Measurements from ENCODE around the gene TADA2A.

The TADA2A gene

DNA sequence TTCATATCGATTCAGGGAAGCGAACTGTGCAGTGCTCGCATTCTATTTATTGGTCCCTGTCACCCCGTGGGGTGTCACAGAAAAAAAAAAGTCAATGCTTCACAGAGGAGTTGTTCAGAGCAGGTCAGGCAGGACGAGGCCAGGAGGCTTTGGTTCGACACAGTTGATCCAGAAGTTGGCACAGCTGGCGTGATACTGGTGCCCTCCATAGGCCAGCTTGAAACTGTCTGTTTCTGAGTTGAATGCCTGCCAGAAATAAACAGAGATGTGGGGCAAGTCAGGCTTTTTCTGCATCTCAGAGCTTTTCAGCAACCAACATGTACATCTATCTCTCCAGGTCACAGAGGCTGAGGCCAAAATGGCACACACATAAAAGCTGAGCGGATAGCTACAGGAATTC, 112.1 kb downstream of the TADA2A start:
- no peak overlapping the region for H3K4me3 ChIP-seq (ENCODE audit: low read depth in 1 of 2, low read length in 2 of 2)
- H3K27ac ChIP-seq (ENCODE audit: low read length), result no peak overlapping the region
- H3K27me3 ChIP-seq (ENCODE audit: low read depth, low read length), result no peaks in the 10 kb centered on the region
- peaks cover 51 to 57% of the 10 kb centered on the region in 2 donors for H3K36me3 ChIP-seq (ENCODE audit: control insufficient read depth in 1 of 2, insufficient read depth in 2 of 2, low read length in 2 of 2)
- H3K4me1 ChIP-seq (ENCODE audit: control insufficient read depth in 1 of 2, insufficient read depth in 2 of 2, low read length in 2 of 2), result peaks cover 0 to 8% of the 10 kb centered on the region in 2 donors
- no peaks in the 10 kb centered on the region for H3K9me3 ChIP-seq (ENCODE audit: control insufficient read depth in 1 of 2, low read length in 2 of 2)

DNA sequence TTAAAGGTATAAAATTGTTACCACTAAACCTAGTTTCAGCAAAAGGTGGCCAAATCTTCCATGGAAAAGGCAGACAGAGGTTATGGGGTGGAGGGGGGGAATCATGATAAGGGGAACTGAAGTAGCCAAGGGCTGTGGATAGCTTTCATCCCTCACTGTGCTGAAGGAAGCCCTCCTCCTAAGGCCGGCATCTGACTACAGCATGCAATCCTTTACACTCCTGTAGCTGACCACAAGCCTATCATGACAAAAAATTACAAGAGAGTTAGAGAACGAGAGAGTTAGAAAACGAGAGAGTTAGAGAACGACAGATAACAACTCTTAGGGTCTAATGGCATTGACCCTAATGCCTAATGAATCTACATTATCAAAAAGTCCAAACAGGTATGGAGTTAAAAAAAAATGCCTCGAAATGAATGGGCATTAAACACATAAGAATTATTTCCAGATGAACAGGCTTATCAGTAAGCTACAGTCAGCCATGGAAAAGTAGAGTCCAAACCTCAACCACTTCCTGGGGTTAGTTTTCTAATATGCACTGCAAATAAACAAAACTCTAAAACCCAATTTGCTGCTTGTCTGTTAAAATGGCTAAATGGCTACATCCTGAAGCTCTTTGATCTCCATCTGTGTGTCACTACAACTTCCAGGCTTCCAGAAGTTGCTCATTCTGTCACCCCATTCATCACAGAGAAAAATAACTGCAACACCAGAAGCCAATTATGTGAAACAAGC, 112.7 kb downstream of the TADA2A start:
- Histone ChIP-seq H3K27me3 (ENCODE audit: low read depth, low read length) (no peaks in the 10 kb centered on the region), H3K9me3 (ENCODE audit: control insufficient read depth in 1 of 2, low read length in 2 of 2) (no peaks in the 10 kb centered on the region), H3K4me3 (ENCODE audit: low read depth in 1 of 2, low read length in 2 of 2) (no peak overlapping the region), H3K4me1 (ENCODE audit: control insufficient read depth in 1 of 2, insufficient read depth in 2 of 2, low read length in 2 of 2) (peaks cover 0 to 8% of the 10 kb centered on the region in 2 donors), H3K27ac (ENCODE audit: low read length) (no peak overlapping the region), H3K36me3 (ENCODE audit: control insufficient read depth in 1 of 2, insufficient read depth in 2 of 2, low read length in 2 of 2) (peaks cover 54 to 62% of the 10 kb centered on the region in 2 donors)

DNA sequence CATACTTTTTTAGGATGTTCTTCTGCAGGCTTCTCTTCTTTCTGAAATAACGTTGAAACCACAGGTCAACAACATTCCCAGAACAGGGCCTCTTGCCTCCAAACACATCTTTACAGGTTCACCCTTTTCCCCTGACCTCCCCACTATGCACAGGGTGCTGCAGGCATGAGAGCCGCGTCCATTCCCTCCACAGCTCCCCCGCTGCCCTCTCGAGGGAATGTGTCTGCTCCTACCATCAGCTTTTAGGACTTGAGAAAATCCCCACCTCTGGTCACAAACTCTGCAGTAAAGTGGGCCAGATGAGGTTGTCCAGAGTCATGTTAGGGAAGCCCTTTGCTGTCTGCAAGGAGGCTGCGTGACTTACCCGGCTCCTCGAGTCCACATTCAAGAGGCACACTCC, 113.5 kb downstream of the TADA2A start:
- Histone ChIP-seq H3K4me3 (ENCODE audit: low read depth in 1 of 2, low read length in 2 of 2) (no peak overlapping the region), H3K27me3 (ENCODE audit: low read depth, low read length) (no peaks in the 10 kb centered on the region), H3K36me3 (ENCODE audit: control insufficient read depth in 1 of 2, insufficient read depth in 2 of 2, low read length in 2 of 2) (peaks cover 54 to 62% of the 10 kb centered on the region in 2 donors), H3K4me1 (ENCODE audit: control insufficient read depth in 1 of 2, insufficient read depth in 2 of 2, low read length in 2 of 2) (peaks cover 0 to 8% of the 10 kb centered on the region in 2 donors), H3K27ac (ENCODE audit: low read length) (no peak overlapping the region), H3K9me3 (ENCODE audit: control insufficient read depth in 1 of 2, low read length in 2 of 2) (no peaks in the 10 kb centered on the region)

GRCh38 chr17:37521821-37522220, 115.1 kb downstream of the TADA2A start:
- no peak overlapping the region for H3K4me3 ChIP-seq (ENCODE audit: low read depth in 1 of 2, low read length in 2 of 2)
- H3K36me3 ChIP-seq (ENCODE audit: control insufficient read depth in 1 of 2, insufficient read depth in 2 of 2, low read length in 2 of 2), result peaks cover 54 to 67% of the 10 kb centered on the region in 2 donors
- no peaks in the 10 kb centered on the region for H3K27me3 ChIP-seq (ENCODE audit: low read depth, low read length)
- H3K9me3 ChIP-seq (ENCODE audit: control insufficient read depth in 1 of 2, low read length in 2 of 2), result no peaks in the 10 kb centered on the region
- no peaks in the 10 kb centered on the region for H3K4me1 ChIP-seq (ENCODE audit: control insufficient read depth in 1 of 2, insufficient read depth in 2 of 2, low read length in 2 of 2)
- no peak overlapping the region for H3K27ac ChIP-seq (ENCODE audit: low read length)

GRCh38 chr17:37523715-37524219, 117.1 kb downstream of the TADA2A start:
- Histone ChIP-seq H3K36me3 (ENCODE audit: control insufficient read depth in 1 of 2, insufficient read depth in 2 of 2, low read length in 2 of 2) (peaks cover 39 to 60% of the 10 kb centered on the region in 2 donors), H3K4me3 (ENCODE audit: low read depth in 1 of 2, low read length in 2 of 2) (no peak overlapping the region), H3K27ac (ENCODE audit: low read length) (no peak overlapping the region), H3K4me1 (ENCODE audit: control insufficient read depth in 1 of 2, insufficient read depth in 2 of 2, low read length in 2 of 2) (no peaks in the 10 kb centered on the region), H3K9me3 (ENCODE audit: control insufficient read depth in 1 of 2, low read length in 2 of 2) (no peaks in the 10 kb centered on the region), H3K27me3 (ENCODE audit: low read depth, low read length) (no peaks in the 10 kb centered on the region)

- H3K36me3 ChIP-seq (ENCODE audit: control insufficient read depth in 1 of 2, insufficient read depth in 2 of 2, low read length in 2 of 2), result peaks cover 29 to 62% of the 10 kb centered on the region in 2 donors
- no peaks in the 10 kb centered on the region for H3K4me1 ChIP-seq (ENCODE audit: control insufficient read depth in 1 of 2, insufficient read depth in 2 of 2, low read length in 2 of 2)
- no peak overlapping the region for H3K27ac ChIP-seq (ENCODE audit: low read length)
- no peaks in the 10 kb centered on the region for H3K27me3 ChIP-seq (ENCODE audit: low read depth, low read length)
- no peaks in the 10 kb centered on the region for H3K9me3 ChIP-seq (ENCODE audit: control insufficient read depth in 1 of 2, low read length in 2 of 2)
- no peak overlapping the region for H3K4me3 ChIP-seq (ENCODE audit: low read depth in 1 of 2, low read length in 2 of 2)
Measured at GRCh38 chr17:37527249-37527851, 120.7 kb downstream of the TADA2A start.

Measured in muscle layer of duodenum (tissue), 2 donors.